Epithelial cell of proximal tubule (primary cell): ENCODE data around the gene SCEL. TPM values are rescaled to one million over a fixed set of nuclear protein-coding genes. Genes with fewer than 3 reads are reported as not detected.

Source experiments
- DNase-seq: peaks from one replicate; pipeline ENCODE4 v3.0.0-alpha.2; 2011; ENCODE audit warnings: low read depth
- H3K4me3 ChIP-seq: 2 replicates; pipeline ENCODE4 v1.5.1; 2011; ENCODE audit warnings: low read depth, mild to moderate bottlenecking, low read length
- CTCF ChIP-seq: conservative IDR thresholded peaks from 2 replicates; pipeline ENCODE4 v1.5.1; 2012; ENCODE audit warnings: low read depth, mild to moderate bottlenecking, low read length
- total RNA-seq: library from RNA; depleted of rRNA; stranded (reverse); fragments of >200 nt; gene quantifications from 2 replicates; pipeline ENCODE4 v1.2.3, GENCODE V29; 2015

The SCEL gene
- total RNA-seq, 1 donor from 2014 or later, result 8.5 TPM

- no peak for DNase-seq
- peak overlapping the region; percentile 60 for H3K4me3 ChIP-seq
- no peak for TF ChIP-seq CTCF
These were observed 852 bp downstream of the SCEL start for GRCh38 chr13:77536358-77536757.

GRCh38 chr13:77537289-77537919, 1.9 kb downstream of the SCEL start:
- H3K4me3 ChIP-seq, result peak overlapping the region; percentile 60
- TF ChIP-seq CTCF, result no peak
- DNase-seq, result no peak

- TF ChIP-seq CTCF, result no peak
- H3K4me3 ChIP-seq, result no peak overlapping the region
- no peak for DNase-seq
These were observed 8.2 kb downstream of the SCEL start for GRCh38 chr13:77543711-77544110.

- H3K4me3 ChIP-seq, result no peak overlapping the region
- TF ChIP-seq CTCF, result no peak
- no peak for DNase-seq
These were observed 8.8 kb downstream of the SCEL start for GRCh38 chr13:77544355-77544754.

- TF ChIP-seq CTCF, result no peak
- H3K4me3 ChIP-seq, result no peak overlapping the region
- no peak for DNase-seq
These were observed 9.3 kb downstream of the SCEL start for GRCh38 chr13:77544758-77545338.

- no peak overlapping the region for H3K4me3 ChIP-seq
- no peak for TF ChIP-seq CTCF
These were observed 10.3 kb downstream of the SCEL start for GRCh38 chr13:77545626-77546412.

More at GRCh38 chr13:77545626-77546412, 10.3 kb downstream of the SCEL start:
- DNase-seq, result no peak
